CD4-positive, alpha-beta T cell treated with Interferon alpha-2 for 1 hour (primary cell): ENCODE measurements around the gene NPR2.
A peak's percentile ranks its signal among the peaks of the same experiment; 100 is the strongest.

Source experiments
- DNase-seq, 2 donors: peaks; one replicate each; pipeline ENCODE4 v3.0.0-alpha.2; 2020 to 2022

NPR2 gene

DNA sequence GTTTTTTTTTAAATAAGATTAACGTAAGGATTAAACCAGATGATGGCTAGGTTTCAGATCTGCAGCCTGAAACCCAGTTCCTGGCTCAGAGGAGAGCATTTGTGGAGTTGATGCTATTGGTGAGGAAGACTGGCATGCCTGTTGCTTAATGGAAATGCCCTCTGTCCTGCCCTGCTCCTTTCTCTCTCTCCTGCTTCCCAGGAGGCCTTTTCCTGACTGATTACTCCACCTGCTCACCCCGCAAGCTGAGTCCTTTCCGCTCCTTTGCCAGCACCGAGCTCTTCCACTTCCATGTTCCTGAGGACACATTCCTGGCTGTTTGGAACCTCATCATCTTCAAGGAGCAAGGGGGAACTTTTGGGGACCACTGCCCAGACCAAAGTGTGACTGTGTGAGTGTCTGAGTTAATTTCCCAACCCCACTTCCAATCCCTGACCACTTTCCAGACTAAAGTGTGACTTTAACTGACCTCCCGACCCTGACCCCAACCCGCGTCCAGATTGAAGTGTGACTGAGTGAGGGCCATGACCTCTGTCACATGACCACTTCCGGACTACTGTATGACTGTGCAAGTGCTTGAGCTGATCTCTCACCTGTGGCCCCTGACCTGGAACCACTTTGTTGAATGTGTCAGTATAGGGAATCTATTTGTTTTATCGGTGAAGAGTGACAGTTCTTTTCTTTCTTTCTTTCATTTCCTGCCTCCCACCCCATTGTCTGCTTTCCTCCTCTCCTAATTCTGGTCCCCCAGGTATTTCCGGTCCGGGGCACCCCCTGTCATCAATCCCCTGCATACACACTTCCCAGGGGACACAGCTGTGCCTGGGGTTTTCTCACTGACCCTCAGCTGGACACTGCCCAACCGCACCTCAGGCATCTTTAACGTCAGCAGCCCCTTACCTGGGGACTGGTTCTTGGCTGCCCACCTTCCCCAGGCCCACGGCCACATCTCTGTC lies 43.1 kb downstream of the NPR2 start:
- DNase-seq, result no peak

DNA sequence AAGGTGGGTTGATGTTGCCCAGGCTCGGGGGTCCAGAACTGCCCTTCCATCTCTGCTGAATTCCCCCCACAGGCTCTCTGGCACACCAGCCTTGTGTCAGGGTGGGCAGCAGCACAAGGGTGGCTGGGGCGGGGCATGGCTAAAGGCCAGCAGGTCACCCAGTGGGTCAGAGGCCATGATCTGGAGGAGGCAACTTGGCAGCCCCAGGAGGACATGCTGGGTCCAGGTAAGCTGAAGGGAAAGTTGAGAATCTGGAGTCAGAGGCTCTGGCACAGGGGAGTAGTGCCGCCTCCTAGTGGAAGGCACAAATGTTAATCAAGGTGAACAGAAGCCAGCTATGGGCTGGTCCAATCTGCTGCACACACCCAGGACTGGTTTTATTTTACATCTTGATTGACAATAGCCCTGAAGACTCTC lies 43.8 kb downstream of the NPR2 start:
- DNase-seq, result peak in 1 of 2 donors; percentile 31

DNA sequence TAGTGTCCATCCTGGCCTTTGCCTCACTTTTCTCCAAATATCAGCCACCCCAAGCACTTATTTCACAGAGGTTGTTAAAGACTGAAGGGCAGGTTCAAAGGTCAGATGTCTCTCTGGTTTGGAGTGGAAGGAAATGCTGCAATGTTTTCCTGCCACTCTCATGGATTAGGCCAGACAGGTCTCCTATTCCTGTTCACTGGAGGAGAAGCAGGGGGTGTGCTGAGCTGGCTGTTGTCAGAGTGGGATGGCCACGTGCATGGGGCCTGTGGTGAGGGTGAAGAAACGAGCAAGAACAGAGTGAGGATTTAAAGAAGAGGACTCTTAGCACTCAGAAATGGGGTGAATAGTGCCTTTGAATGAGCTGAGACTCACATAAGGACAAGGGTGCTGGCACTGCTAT lies 44.4 kb downstream of the NPR2 start:
- no peak for DNase-seq

DNA sequence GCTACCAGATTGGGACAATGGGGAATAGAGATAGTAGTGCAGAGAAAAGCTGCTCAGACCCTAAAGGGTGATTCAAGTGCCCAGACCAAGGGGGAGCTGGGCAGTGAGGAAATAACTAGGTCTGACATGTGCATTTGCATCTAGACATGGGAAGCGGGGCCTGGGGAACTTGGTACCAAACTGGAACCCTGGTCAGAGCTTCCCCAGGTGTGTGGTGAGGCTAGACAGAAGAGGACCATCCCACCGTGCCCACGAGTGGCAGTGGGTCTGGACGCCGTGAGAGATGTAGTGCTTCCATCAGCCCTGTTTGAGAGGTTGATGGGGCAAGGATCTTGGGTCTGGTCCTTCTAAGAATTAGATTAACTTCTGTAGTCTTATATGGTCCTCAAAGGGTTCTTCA lies 45.2 kb downstream of the NPR2 start:
- DNase-seq, result no peak

DNA sequence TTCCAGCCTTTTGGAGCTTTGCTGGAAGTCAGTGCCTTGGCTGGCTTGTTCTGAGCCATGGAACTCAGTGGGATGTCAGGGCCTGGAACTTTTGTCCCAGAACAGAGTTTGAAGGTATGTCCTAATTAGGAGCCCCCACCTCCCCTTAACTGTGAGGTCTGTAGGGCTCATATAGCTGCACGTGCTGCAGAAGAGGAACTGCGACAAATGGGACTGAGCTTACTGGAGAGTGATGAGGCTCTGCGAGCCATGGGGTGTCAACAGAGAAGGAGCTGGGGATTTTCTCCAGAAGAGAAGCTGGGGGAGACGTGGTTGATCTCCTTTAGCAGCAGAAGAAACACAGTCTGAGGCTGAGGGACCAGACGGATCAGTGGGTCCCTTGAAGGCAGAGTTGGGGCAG lies 48.5 kb downstream of the NPR2 start:
- no peak for DNase-seq

DNA sequence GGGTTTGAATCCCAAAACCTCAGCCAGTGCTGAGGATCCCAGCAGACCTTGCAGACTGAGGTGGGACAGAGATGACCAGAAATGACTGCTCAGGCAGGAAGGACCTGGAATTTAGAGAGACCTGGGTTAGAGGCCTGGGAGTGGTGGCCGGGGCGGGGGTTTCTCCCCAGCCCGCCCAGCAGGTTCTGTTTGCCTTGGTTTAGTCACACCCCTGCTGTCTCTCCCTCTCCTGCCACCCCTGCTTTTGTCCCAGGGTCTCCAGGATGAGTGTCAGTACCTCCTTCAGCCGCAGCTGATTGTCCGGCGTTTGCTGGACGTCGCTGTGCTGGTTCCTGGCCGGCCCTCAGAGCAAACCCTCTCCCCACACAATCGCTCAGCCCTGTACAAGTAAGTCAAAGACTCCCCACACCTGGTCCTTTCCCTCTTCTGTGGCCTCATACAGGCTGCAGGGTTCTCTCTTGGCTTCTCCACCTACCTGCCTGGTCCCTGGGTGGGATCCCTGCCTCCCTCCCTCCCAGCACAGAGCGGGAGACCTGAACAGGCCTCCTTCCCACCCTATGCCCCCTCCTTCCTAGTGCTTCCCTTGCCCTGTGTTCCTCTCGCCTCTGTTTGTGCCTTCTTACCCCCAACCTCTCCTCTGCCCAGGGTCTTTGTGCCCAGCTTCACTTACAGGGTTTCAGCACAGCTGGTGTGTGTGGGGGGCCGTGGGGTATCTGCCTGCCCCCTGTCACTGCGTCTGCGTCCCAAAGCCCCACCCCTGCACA lies 49.7 kb downstream of the NPR2 start:
- no peak for DNase-seq

DNA sequence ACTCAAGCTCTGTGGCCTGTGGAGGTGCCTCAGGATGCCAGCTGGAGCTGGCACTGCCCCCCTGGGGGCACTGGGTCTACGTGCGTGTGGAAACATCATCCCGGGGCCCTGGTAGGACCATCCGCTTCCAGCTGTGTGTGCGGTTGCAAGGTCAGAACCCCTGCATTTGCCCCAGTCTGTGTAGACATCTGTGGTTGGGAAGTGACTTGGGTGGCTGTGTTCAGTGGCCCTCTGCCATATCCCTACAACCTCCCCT lies 50.2 kb downstream of the NPR2 start:
- DNase-seq, result no peak

DNA sequence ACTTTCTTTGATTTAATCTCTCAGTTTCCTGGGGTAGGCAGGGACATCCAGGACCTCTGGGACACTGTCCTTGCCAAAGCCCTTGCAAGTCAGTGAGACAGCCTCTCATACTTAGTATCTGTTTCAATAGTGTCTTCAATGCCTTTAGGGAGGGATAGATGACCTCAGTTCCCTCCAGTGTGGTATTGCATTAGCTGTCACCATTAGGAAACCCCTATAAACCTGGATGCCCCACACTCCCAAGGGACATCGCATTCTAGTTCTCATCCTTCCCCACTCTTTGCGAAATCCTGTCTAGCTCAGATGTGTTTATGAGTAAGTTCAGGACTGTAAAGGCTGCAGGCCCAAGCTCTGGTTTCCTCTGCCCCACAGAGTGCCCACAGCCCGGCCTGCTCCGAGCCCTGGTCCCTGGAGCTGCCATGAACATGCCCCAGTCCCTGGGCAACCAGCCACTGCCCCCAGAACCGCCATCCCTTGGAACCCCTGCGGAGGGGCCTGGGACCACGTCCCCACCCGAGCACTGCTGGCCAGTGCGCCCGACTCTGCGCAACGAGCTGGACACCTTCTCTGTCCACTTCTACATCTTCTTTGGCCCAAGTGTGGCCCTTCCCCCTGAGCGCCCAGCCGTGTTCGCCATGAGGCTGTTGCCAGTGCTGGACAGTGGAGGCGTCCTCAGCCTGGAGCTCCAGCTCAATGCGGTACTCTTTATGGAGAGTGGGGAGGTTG lies 50.8 kb downstream of the NPR2 start:
- no peak for DNase-seq

DNA sequence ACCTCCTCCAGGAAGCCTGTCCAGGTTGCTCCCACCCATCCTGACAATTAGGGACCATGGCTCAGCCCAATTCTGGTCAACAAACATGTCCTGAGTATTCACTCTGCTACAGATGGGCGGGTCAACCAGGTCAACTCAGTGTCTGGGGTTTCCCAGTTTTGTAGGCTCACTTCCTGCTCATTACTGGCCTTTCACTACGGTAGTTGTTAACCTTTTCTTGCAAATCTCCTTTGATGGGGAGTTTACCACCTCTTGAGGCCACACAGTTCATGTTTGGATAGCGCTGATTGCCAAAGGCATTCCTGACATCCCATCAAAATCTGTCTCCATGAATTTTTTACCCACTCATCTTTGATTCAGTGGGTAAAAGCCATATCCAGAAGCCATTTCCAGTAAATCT lies 51.4 kb downstream of the NPR2 start:
- no peak for DNase-seq

DNA sequence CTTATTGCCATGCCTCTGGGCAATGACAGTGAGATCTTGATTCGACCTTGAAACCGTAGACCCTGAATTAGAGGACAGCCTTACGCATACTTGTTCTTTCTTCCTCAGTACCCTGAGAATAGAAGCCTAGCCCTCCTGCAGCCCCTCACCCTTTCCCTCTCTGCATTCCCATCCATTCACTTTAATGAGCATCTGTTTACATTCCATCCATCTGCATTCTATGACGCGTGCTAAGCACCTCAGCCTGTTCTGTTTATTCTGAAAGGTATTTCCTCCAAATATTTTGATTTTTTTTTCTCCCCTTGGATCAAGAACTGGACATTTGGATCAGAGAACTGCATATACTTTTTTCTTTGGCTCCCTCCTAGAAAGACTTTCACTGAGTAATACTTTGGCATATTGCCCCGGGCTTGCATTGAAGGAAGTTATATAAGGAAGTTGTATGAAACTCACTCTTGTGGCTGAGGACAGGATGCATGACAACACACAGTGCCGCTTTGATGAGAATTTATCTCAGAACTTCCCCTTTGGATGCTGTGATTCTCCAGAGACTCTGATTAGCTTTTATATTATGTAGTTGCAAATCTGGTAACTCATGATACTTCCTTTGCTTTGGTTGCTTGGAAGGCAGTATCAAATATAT lies 53.4 kb downstream of the NPR2 start:
- DNase-seq, result peak; percentile 59 to 64

DNA sequence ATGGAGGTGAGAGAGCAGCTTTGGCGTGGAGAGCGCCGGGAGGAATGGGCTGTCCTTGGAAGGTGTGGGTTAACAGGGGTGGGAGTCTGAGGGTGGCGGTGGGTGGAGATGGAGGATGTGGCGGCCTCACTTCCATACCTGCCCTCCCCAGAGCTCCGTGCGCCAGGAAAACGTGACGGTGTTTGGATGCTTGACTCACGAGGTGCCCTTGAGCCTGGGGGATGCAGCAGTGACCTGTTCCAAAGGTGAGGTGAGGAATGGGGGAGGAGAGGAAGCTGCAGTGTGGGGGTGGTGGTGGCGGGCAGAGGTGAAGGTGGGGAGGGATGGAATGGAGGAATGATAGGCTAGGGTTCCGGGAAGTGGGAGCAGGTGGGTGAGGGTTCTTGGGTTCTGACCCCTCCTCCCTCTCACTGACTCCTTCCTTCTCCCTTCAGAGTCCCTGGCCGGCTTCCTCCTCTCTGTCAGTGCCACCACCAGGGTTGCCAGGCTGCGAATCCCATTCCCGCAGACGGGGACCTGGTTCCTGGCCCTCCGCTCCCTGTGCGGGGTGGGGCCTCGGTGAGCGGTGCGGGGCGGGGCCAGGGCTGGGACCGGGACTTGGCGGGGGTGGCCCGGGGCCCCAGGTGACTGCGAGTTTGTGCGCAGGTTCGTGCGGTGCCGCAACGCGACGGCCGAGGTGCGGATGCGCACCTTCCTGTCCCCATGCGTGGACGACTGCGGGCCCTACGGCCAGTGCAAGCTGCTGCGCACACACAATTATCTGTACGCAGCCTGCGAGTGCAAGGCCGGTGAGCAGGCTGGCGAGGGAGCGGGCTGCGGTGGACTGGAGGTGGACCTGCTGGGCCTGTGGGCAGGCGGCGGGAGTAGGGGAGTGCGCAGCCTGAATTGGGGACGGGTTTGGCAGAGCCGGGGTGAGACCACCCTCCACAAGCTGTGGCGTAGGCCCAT lies 54.7 kb downstream of the NPR2 start:
- DNase-seq, result no peak

DNA sequence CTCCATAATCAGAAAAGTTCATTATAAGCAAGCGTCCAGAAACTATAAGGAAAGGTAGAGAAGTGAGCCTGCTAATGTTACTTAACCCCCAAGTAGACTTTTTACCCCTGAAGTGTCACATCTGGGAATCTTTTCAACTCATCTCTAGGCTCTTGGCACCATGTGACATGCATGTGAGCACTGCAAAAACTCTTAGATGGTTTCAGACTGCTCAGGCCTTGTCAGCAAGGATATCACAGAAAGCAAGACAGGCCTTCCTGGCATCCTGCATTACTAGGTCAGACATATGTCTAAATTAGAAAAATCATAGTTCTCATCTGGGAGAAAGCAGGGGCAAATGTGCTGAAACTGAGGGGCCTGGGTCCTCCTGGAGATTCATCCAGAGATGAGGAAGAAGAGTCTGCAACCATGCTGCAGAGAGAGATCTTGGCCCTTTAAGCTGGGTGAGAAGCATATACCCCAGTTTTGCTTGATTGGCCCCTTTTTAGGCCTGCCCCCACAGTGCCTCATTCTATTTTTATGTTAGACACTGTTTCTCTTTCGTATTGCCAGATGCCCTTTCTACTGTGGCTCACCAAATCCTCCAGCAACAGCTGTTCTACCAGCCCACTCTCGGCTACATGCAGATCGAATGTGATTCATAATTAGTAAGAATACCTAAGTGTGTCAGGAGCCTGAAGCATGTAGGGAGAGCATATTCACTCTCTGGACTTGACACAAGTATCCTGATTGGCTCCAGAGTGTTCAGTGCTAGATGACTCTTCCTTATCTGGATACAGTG lies 56.6 kb downstream of the NPR2 start:
- DNase-seq, result no peak

DNA sequence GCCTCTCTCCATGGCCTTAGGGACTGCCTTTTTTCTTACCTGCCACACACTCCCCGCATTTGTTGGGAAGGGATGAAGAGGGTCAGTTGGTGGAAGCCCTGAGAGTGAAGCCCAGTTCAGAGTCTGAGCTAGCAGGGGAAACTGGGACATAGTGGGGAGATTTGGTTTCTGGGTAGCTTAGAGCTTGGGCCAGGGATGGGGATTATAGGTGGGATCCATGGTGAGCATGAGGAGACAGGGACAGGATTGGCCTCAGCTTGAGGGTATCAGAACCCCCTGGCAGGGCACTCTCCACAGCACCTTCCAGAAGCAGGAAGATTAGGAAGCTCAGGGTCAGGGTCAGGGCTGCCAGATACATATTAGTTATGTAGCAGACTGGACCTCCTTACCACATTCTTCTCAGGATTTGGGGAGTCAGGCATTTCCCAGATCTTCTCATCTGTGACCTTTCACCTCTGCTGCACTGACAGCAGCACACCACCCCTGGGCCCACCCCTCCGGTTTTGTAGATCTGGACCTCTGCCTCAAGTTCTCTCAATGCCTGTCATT lies 61.0 kb downstream of the NPR2 start:
- no peak for DNase-seq

DNA sequence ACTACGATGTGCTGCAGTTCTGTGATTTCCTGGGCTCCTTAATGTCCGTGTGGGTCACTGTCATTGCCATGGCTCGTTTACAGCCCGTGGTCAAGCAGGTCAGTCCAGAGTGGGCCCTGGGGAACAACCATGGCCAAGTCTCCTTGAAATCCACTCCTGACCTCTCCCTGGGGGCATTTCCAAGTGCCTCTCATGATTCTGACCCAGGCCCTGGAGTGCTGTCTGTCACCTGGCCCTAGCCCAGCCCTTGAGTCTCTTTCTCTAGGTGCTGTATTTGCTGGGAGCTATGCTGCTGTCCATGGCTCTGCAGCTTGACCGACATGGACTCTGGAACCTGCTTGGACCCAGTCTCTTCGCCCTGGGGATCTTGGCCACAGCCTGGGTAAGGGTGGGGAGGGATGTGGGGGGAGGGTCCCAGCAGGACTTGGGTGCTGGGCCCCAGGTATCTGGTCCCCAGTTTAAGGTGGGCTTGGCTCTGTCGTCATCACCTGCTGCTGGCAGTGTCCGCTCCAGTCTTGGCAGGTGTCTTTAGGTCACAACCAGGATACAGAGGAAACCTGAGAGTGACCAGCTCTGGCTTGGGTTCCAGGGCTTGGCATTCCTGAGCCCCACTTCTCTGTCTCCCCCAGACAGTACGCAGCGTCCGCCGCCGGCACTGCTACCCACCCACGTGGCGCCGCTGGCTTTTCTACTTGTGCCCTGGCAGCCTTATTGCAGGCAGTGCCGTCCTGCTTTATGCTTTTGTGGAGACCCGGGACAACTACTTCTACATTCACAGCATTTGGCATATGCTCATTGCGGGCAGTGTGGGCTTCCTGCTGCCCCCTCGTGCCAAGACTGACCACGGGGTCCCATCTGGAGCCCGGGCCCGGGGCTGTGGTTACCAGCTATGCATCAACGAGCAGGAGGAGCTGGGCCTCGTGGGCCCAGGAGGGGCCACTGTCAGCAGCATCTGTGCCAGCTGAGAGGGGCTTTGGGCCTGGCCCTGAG lies 61.8 kb downstream of the NPR2 start:
- DNase-seq, result no peak

DNA sequence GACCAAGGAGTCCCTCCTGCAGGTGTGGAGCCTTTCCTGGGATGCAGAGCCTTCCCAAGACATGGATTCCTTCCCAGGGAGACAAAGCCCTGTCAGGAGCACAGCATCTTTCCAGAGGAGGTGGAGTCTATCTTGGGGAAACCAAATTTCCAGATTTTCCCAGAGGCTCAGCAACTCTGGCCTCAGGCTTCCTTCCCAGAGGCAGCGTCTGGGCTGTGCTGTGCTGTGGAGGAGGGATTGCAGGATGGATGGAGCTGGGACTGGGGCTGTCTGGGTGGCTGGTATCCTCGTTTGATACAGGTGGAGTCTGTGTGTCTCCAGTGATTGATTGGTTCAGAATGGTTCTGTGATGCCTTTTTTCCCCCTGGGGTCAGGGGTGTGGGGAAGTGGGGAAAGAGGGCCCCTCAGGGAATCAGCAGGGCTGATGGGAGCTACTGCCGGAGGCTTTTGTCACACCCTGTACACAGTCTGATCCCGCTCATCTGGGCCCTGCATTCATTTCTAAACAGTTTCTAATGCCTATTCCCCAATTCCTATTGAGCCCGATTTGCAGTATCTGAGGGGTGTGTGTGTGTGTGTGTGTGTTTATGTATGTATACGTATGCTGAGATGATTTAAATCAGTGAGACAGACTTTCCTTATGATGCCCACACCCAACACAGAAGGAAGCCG lies 62.8 kb downstream of the NPR2 start:
- DNase-seq, result no peak

DNA sequence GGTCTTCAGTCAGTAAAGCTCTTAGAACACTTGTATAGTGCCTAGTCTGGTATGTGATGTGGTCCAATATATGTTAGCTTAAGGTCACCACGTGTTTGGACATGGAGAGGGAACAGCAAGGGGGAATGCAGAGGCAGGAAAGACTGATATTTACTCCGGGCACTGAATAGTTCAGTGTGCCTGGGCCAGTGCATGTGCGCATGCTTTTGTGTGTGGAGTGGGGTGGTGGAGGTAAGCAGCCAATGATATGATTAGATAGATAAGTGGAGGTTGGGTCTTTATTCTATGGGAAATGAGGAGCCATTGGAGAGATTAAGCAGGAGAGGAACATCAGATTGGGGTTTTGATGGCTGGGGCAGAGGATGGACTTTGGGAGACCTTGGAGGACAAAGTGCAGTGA lies 64.8 kb downstream of the NPR2 start:
- no peak for DNase-seq

DNA sequence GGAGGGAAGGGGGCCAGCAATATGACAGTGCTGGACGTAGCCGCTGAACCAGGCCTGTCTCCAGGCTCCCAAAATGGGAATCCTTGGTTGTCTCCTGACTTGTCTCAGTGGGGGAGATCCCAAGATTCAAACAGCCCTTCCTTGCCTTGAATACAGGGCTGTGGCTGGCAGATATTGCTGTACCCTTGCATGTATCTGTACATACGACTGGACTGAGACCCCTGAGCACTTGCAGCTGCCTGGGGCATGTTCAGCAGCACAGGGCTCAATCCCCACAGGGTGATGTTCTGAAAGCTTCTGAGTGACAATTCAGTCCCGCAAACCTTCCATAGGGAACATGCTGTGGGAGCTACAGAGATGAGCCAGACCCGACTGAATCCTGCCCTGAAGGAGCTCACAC lies 65.5 kb downstream of the NPR2 start:
- no peak for DNase-seq

DNA sequence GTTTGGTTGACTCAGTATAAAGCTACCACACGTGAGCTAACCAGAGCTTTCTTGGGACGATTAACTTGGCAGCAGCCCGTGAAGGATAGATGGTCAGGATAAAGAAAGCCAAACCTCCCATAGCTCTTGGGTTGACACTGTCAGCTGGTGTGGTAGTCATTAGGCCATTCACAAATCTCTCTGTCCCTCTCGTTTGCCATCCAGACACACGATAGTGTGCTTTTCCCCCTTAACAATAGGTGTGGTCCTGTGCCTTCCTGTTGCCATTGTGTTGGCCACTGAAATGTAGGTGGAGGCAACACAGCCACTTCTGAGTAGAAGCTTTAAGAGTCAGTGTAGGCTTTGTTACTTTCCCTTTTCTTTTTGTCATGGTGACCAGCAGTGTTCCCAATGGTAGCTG lies 67.1 kb downstream of the NPR2 start:
- no peak for DNase-seq
